GM06990 (cell line): Measurements from ENCODE around the gene PHYKPL.

Experiments used
- DNase-seq: peaks from one replicate; pipeline ENCODE4 v3.0.0-alpha.2; 2011; ENCODE audit not compliant: insufficient read length; ENCODE audit errors: extremely low read depth
- H3K27me3 ChIP-seq: replicated peaks from 2 replicates; pipeline ENCODE4 v1.6.0; 2011; ENCODE audit warnings: low read length; ENCODE audit not compliant: control insufficient read depth, insufficient read depth
- H3K36me3 ChIP-seq: 2 replicates; pipeline ENCODE4 v1.5.1; 2011; ENCODE audit warnings: low read length; ENCODE audit not compliant: control insufficient read depth, insufficient read depth
- H3K4me3 ChIP-seq: replicated peaks from 2 replicates; pipeline ENCODE4 v1.5.1; 2011; ENCODE audit warnings: low read depth, mild to moderate bottlenecking, control low read depth, low read length
- TF ChIP-seq, protein P1 (sequence below): IDR thresholded peaks from 2 replicates; pipeline ENCODE4 v1.5.1; 2011; ENCODE audit warnings: low read length, control low read depth, mild to moderate bottlenecking, inconsistent platforms; ENCODE audit not compliant: insufficient read depth, poor library complexity, severe bottlenecking

The PHYKPL gene

DNA sequence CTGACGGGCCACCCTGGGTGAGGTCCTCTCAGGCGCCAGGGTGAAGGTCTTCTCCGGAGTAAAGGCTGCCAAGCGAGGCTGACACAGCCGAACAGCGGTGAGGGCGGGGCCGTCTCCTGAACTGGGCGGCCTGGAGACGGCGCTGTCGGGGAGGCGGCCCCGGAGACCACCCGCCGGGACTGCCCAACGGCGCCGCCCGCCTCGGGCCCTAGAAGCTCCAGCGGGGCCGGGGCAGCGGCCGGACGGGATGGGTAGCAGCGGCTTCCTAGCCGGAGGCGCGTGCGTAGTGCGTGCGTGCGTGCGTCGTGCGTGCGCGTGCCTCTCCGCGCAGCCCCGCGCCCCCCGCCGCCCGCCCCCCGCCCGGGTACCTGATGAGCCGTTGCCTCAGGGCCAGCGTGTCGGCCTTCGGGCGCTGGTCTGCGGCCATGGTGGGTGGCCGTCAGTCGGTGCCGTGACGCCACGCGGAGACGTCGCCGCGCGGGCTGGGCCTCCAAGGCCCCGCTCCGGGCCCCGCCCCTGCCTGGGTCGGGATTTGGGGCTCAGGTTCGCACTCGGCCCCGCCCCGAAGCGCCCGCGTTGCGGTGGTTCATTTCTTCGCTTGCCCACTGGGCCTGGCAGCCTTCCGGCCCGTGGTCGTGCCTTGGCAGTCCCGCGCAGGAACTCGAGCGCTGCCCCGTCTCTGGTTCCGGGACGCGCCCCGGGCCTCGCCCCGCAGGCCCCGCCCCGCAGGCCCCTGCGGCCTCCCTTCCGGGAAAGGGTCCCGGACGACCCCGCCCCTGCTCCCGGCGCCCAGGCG is at the start of gene PHYKPL:
TSS of gene PHYKPL (minus strand) at position 679 of the 796 bp plus-strand sequence. CDS start at position 427, 252 bp downstream.
- Histone ChIP-seq H3K36me3 (peaks cover 24% of the 10 kb centered on the region), H3K4me3 (peak within 1 kb of the TSS; percentile 95), H3K27me3 (no peaks in the 10 kb centered on the region)
- TF ChIP-seq, protein P1, sequence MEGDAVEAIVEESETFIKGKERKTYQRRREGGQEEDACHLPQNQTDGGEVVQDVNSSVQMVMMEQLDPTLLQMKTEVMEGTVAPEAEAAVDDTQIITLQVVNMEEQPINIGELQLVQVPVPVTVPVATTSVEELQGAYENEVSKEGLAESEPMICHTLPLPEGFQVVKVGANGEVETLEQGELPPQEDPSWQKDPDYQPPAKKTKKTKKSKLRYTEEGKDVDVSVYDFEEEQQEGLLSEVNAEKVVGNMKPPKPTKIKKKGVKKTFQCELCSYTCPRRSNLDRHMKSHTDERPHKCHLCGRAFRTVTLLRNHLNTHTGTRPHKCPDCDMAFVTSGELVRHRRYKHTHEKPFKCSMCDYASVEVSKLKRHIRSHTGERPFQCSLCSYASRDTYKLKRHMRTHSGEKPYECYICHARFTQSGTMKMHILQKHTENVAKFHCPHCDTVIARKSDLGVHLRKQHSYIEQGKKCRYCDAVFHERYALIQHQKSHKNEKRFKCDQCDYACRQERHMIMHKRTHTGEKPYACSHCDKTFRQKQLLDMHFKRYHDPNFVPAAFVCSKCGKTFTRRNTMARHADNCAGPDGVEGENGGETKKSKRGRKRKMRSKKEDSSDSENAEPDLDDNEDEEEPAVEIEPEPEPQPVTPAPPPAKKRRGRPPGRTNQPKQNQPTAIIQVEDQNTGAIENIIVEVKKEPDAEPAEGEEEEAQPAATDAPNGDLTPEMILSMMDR: no peak
- peak; percentile 84 for DNase-seq

DNA sequence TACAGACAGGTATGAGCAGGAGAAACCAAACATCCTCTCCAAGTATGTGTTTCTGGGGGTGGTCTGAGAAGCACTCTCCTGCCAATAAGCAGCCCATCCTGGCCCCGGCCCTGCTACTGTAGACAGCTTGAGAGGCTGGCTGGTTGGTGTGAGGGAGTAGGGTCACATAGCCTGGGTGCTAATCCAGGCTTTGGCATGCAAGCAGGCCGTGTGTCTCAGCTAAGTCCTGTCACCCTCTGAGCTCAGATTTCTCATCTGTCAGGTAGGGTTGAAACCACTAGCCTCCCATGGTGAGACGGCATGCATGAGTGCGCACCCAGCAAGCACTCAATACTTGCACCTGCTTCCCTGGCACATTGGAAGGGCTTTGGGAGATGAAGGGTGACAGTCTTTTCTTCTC is 49.8 kb upstream of the PHYKPL start:
- Histone ChIP-seq H3K27me3 (no peaks in the 10 kb centered on the region), H3K4me3 (no peak overlapping the region), H3K36me3 (no peaks in the 10 kb centered on the region)
- DNase-seq: no peak
- TF ChIP-seq, protein P1: no peak

DNA sequence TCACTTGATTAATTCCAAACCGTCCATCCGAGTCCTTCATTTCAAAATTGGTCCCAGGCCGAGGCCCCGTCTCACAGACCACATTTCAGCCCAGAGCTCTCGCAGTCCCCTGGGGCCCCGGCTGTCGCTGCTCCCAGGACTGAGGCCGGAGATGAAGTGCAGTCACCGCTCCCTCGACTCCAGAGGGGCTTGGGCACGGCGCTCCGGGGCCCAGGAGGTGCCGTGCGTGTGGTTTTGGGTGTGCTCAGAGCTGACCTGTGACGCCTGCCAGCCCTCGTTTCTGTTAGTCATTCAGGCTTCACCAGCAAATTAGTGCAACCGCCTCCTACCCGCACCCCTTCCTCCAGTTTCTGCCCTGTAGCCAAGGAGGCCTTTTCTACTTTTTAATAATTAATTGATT is 48.7 kb upstream of the PHYKPL start:
- H3K27me3 ChIP-seq: no peaks in the 10 kb centered on the region
- H3K4me3 ChIP-seq: no peak overlapping the region
- TF ChIP-seq, protein P1: no peak
- DNase-seq: no peak
- no peaks in the 10 kb centered on the region for H3K36me3 ChIP-seq

DNA sequence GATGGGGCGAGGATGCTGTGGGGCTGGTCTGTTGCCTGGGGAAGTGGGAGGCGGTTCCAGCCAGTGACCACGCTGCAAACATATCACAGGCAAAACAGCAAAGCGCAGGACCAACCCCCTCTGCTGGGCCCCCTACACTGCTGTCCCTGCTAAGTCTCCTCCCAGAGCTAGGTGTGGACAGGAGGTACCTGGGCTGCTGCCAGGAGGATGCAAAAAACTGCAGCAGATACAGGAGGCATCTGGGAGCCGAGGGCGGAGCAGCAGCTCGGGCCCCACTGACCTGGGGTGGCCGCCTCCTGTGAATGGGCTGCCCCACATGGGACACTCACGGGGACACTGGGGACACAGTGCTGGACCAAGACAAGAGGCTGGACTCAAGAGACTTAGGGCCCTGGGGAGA is 48.0 kb upstream of the PHYKPL start:
- TF ChIP-seq, protein P1: no peak
- H3K36me3 ChIP-seq: no peaks in the 10 kb centered on the region
- H3K27me3 ChIP-seq: no peaks in the 10 kb centered on the region
- no peak overlapping the region for H3K4me3 ChIP-seq
- no peak for DNase-seq

DNA sequence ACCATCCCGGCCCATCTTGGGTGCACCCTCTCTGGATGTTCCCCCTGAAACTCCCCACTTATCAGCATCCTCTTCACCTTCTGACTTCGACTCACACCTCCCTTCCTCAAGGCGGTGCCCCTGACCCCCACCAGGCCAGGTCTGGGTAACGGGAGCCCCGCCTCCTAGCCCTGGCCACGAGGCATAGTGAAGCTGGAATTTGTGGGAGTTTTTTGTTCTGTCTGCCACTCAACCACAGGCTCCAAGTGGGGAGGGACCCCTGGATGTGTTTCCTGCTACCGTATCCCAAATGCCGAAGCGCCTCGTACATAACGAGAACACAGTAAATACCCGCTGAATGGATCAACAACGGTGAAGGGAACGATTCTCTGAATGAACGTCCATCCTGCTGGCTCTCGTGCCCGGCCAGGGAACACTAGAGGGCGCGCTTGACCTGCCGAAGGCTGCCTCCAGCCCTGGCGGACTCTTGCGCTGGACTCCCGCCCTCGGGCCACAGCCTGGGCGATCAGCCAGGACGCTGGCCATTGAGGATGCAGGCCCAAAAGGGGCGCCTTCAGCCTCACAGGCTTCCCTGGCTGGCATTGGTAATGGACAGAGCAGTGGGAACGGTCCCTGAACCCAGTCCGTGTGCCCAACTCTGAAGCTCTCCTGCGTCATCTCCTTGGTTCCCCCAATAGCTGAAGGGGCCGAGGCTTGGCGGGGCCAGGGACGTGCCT is 47.3 kb upstream of the PHYKPL start:
- Histone ChIP-seq H3K27me3 (no peaks in the 10 kb centered on the region), H3K36me3 (no peaks in the 10 kb centered on the region), H3K4me3 (no peak overlapping the region)
- peak; percentile 36 for DNase-seq
- TF ChIP-seq, protein P1: peak; percentile 96
